Brain microvascular endothelial cell (primary cell): ENCODE results near the gene EZH2.

Source experiments
- DNase-seq: peaks from one replicate; pipeline ENCODE4 v3.0.0-alpha.2; 2020
- H3K27ac ChIP-seq: fragments of 250-450 bp; sonication (Bioruptor Pico); 2 replicates; pipeline ENCODE4 v1.5.1; 2020; ENCODE audit warnings: mild to moderate bottlenecking, moderate library complexity
- H3K27me3 ChIP-seq: fragments of 250-450 bp; sonication (Bioruptor Pico); replicated peaks from 2 replicates; pipeline ENCODE4 v1.5.1; 2020; ENCODE audit warnings: mild to moderate bottlenecking
- H3K36me3 ChIP-seq: fragments of 250-450 bp; sonication (Bioruptor Pico); replicated peaks from 2 replicates; pipeline ENCODE4 v1.5.1; 2020; ENCODE audit warnings: mild to moderate bottlenecking
- H3K4me3 ChIP-seq: 2 replicates; pipeline ENCODE4 v1.5.1; 2011; ENCODE audit warnings: low read depth, mild to moderate bottlenecking, control low read depth, low read length, moderate library complexity
- CTCF ChIP-seq: IDR thresholded peaks from 2 replicates; pipeline ENCODE4 v1.5.1; 2011; ENCODE audit warnings: low read depth, mild to moderate bottlenecking, moderate library complexity, low read length, control low read depth, inconsistent platforms; ENCODE audit errors: missing control alignments
- in situ Hi-C: cut with HindIII; loops from 2 replicates; pipeline ENCODE4 v1.10.0; 2017; ENCODE audit warnings: low sequenced_read_pairs, low pct_ligation_motif_present

Gene EZH2

GRCh38 chr7:148871551-148871950 lies 12.5 kb downstream of the EZH2 start:
- DNase-seq, result no peak
- Histone ChIP-seq H3K27me3 (no peaks in the 10 kb centered on the region), H3K27ac (no peak overlapping the region), H3K4me3 (no peak overlapping the region), H3K36me3 (no peaks in the 10 kb centered on the region)
- in situ Hi-C loops, result no loop called here
- no peak for TF ChIP-seq CTCF

- H3K27ac ChIP-seq, result no peak overlapping the region
- H3K4me3 ChIP-seq, result no peak overlapping the region
- in situ Hi-C loops, result no loop called here
- no peak for DNase-seq
- H3K27me3 ChIP-seq, result no peaks in the 10 kb centered on the region
- no peak for TF ChIP-seq CTCF
- no peaks in the 10 kb centered on the region for H3K36me3 ChIP-seq
Measured at GRCh38 chr7:148871030-148871429, 13.1 kb downstream of the EZH2 start.

- no peak overlapping the region for H3K4me3 ChIP-seq
- TF ChIP-seq CTCF, result no peak
- H3K27ac ChIP-seq, result no peak overlapping the region
- no peaks in the 10 kb centered on the region for H3K27me3 ChIP-seq
- DNase-seq, result no peak
- in situ Hi-C loops, result no loop called here
- no peaks in the 10 kb centered on the region for H3K36me3 ChIP-seq
Measured at GRCh38 chr7:148868378-148868674, 15.8 kb downstream of the EZH2 start.

GRCh38 chr7:148867596-148868377 lies 16.3 kb downstream of the EZH2 start:
- no peak for DNase-seq
- H3K27ac ChIP-seq, result no peak overlapping the region
- no peaks in the 10 kb centered on the region for H3K27me3 ChIP-seq
- no peak overlapping the region for H3K4me3 ChIP-seq
- no peak for TF ChIP-seq CTCF
- in situ Hi-C loops, result no loop called here
- no peaks in the 10 kb centered on the region for H3K36me3 ChIP-seq

- in situ Hi-C loops, result no loop called here
- no peak for DNase-seq
- no peaks in the 10 kb centered on the region for H3K36me3 ChIP-seq
Measured at GRCh38 chr7:148866362-148866761, 17.7 kb downstream of the EZH2 start.

More at GRCh38 chr7:148866362-148866761, 17.7 kb downstream of the EZH2 start:
- TF ChIP-seq CTCF, result no peak
- H3K27me3 ChIP-seq, result no peaks in the 10 kb centered on the region
- H3K27ac ChIP-seq, result no peak overlapping the region
- H3K4me3 ChIP-seq, result no peak overlapping the region
